Activated CD4-positive, alpha-beta T cell treated with anti-CD3 and anti-CD28 coated beads for 36 hours (primary cell): Measurements from ENCODE around the gene VPS45. TPM values are rescaled to one million over a fixed set of nuclear protein-coding genes. Genes with fewer than 3 reads are reported as not detected.

Source experiments
- ATAC-seq: fragments of 200-7000 bp; cut with Tn5 transposase; one replicate; pipeline ENCODE4 v1.10.0; 2021; ENCODE audit warnings: mild to moderate bottlenecking, moderate library complexity
- CTCF ChIA-PET: fragments of 350-600 bp; sonication (Branson Sonifier 250); formaldehyde crosslinking; loops from one replicate; lab custom pipeline; 2021; ENCODE audit warnings: antibody characterized with exemption; lab: Charles Lee
- POLR2A ChIA-PET: fragments of 350-600 bp; sonication (Branson Sonifier 250); formaldehyde crosslinking; loops from one replicate; lab custom pipeline; 2021; ENCODE audit warnings: antibody characterized with exemption, inconsistent platforms; lab: Charles Lee
- DNase-seq: peaks from one replicate; pipeline ENCODE4 v3.0.0-alpha.2; 2020
- H3K27ac Mint-ChIP-seq: one replicate; pipeline ENCODE4 v1.8.0; 2021; ENCODE audit warnings: mixed read lengths
- H3K27me3 Mint-ChIP-seq: one replicate; pipeline ENCODE4 v1.8.0; 2021; ENCODE audit warnings: mixed read lengths
- H3K36me3 Mint-ChIP-seq: one replicate; pipeline ENCODE4 v1.8.0; 2021; ENCODE audit warnings: low read depth, mixed read lengths
- H3K4me1 Mint-ChIP-seq: one replicate; pipeline ENCODE4 v1.8.0; 2021; ENCODE audit warnings: mixed read lengths
- H3K4me3 Mint-ChIP-seq: one replicate; pipeline ENCODE4 v1.8.0; 2021; ENCODE audit warnings: mild to moderate bottlenecking, moderate library complexity, mixed read lengths
- H3K9me3 Mint-ChIP-seq: one replicate; pipeline ENCODE4 v1.8.0; 2021; ENCODE audit warnings: low read depth, mixed read lengths
- intact Hi-C, 2 experiments: fragments of 100-400 bp; cut with DNase I in 1 of 2; cut with micrococcal nuclease in 1 of 2; formaldehyde crosslinking; loops; one replicate each; pipeline versions ENCODE4 v1.14.2 to v1.15.1; 2022 to 2024; cut with DNase I, micrococcal nuclease
- total RNA-seq, 2 experiments: library from RNA; stranded (reverse); gene quantifications; one replicate each; pipeline ENCODE4 v1.2.3, GENCODE V29; 2021

The VPS45 gene
- total RNA-seq, 2 experiments from 2014 or later: 18.5 to 20.6 TPM

DNA sequence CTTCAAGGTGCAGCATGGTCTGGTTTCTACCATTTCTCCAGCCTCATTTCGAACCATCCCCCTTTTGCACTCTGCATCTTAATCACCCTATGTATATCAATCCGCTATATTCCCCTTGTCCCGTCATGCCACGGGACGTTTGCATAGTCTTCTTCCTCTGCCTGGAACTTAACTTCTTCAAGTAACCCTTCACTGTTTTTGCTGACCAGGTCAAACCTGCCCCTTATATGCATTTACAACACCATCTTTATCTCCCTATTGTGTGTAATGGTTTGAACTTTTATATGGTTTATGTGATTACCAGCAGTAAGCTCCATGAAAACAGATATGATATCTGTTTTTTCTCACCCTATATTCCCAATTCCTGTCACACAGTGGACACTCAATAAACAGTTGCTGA, 2.3 kb downstream of the VPS45 start:
- H3K36me3 Mint-ChIP-seq: peaks cover 13% of the 10 kb centered on the region

DNA sequence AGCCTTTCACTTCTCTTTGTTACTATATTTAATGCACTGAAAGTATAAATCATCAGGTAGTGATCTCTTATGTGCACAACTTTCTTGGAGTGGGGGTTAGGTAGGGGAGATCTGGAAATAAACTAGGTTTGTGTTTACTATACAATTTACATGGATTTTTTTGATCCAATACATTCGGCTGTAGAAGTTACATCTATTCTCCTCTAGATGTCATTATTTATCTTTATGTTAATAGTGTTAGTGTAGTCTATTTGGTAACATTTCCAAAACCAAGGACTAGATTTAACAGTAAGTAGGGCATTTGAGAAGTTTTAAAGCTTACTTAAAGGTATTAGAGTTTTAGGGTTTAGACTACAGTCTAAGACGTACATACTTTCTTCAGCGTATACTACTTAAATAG, 5.4 kb downstream of the VPS45 start:
- POLR2A ChIA-PET: interaction anchor here (1.0 kb wide), 1 partner anchor 114 kb away, joined by 3 read pairs; no protein-coding TSS in a partner anchor
- H3K4me1 Mint-ChIP-seq: peaks cover 27% of the 10 kb centered on the region
- H3K36me3 Mint-ChIP-seq: peaks cover 25% of the 10 kb centered on the region
- no peak overlapping the region for H3K27ac Mint-ChIP-seq
- CTCF ChIA-PET: interaction anchor here (0.6 to 5.3 kb wide), 20 partner anchors 9 to 230 kb away, joined by 3 to 65 read pairs (median 4); no protein-coding TSS in a partner anchor
- no peaks in the 10 kb centered on the region for H3K27me3 Mint-ChIP-seq
- H3K9me3 Mint-ChIP-seq: no peaks in the 10 kb centered on the region
- H3K4me3 Mint-ChIP-seq: no peak overlapping the region
- no peak for DNase-seq
- ATAC-seq: peak; percentile 44
- intact Hi-C loops: loop anchor here (1.0 kb wide), 3 partner anchors 93 to 114 kb away; no protein-coding TSS in a partner anchor

More for the DNA sequence above, 2.3 kb downstream of the VPS45 start:
- CTCF ChIA-PET: interaction anchor here (0.6 to 0.9 kb wide), 2 partner anchors 92 to 111 kb away, joined by 3 read pairs; no protein-coding TSS in a partner anchor
- DNase-seq (no peak), ATAC-seq (no peak)
- Mint-ChIP-seq H3K4me1 (peaks cover 33% of the 10 kb centered on the region), H3K27ac (peak overlapping the region; percentile 8), H3K9me3 (no peaks in the 10 kb centered on the region), H3K4me3 (no peak overlapping the region), H3K27me3 (no peaks in the 10 kb centered on the region)
- intact Hi-C loops: loop anchor here in 1 of 2 experiments (5.0 kb wide), 1 partner anchor 117 kb away; no protein-coding TSS in a partner anchor
- POLR2A ChIA-PET: no interaction called here

GRCh38 chr1:150073516-150073915, 5.9 kb downstream of the VPS45 start:
- H3K9me3 Mint-ChIP-seq: no peaks in the 10 kb centered on the region
- POLR2A ChIA-PET: interaction anchor here (1.0 kb wide), 1 partner anchor 114 kb away, joined by 3 read pairs; no protein-coding TSS in a partner anchor
- intact Hi-C loops: loop anchor here (1.0 kb wide), 3 partner anchors 93 to 114 kb away; no protein-coding TSS in a partner anchor
- peaks cover 21% of the 10 kb centered on the region for H3K4me1 Mint-ChIP-seq
- ATAC-seq (no peak), DNase-seq (no peak)
- peaks cover 26% of the 10 kb centered on the region for H3K36me3 Mint-ChIP-seq
- CTCF ChIA-PET: interaction anchor here (0.6 to 5.3 kb wide), 19 partner anchors 9 to 230 kb away, joined by 3 to 65 read pairs (median 4); no protein-coding TSS in a partner anchor
- H3K27ac Mint-ChIP-seq: no peak overlapping the region
- no peak overlapping the region for H3K4me3 Mint-ChIP-seq
- no peaks in the 10 kb centered on the region for H3K27me3 Mint-ChIP-seq

GRCh38 chr1:150076066-150076465, 8.5 kb downstream of the VPS45 start:
- Mint-ChIP-seq H3K4me1 (peaks cover 7% of the 10 kb centered on the region), H3K9me3 (no peaks in the 10 kb centered on the region), H3K4me3 (no peak overlapping the region), H3K27me3 (no peaks in the 10 kb centered on the region), H3K36me3 (peaks cover 26% of the 10 kb centered on the region), H3K27ac (no peak overlapping the region)
- intact Hi-C loops: no loop called here
- CTCF ChIA-PET: interaction anchor here (1.0 to 5.3 kb wide), 2 partner anchors 87 to 117 kb away, joined by 3 to 65 read pairs; no protein-coding TSS in a partner anchor
- ATAC-seq (no peak), DNase-seq (no peak)
- POLR2A ChIA-PET: no interaction called here

- Mint-ChIP-seq H3K27me3 (no peaks in the 10 kb centered on the region), H3K9me3 (no peaks in the 10 kb centered on the region)
- CTCF ChIA-PET: interaction anchor here (1.2 kb wide), 1 partner anchor 20 kb away, joined by 3 read pairs; no protein-coding TSS in a partner anchor
Observed at GRCh38 chr1:150076985-150077384, 9.4 kb downstream of the VPS45 start.

DNA sequence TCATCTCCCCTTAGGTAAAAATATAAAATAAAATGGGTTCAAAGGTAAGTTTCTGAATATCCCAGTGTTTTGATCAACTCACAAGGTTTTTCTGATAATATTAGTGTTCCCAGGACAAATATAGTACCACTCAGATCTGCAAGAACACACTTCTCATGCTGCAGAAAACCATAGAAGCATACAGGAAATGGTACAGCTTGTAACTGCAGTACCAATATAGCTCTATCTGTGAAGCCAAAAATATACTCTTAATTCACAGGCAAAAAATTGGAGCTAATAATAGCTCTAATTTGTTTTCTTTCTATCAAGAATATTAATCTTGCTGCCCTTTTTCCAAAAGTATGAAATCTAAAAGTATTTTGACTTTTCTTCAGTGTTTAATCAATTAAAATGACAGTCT, 13.2 kb downstream of the VPS45 start:
- Mint-ChIP-seq H3K27me3 (no peaks in the 10 kb centered on the region), H3K27ac (no peak overlapping the region), H3K36me3 (peaks cover 26% of the 10 kb centered on the region), H3K4me3 (no peak overlapping the region), H3K4me1 (peaks cover 4% of the 10 kb centered on the region), H3K9me3 (no peaks in the 10 kb centered on the region)
- CTCF ChIA-PET: interaction anchor here (1.8 kb wide), 1 partner anchor 14 kb away, joined by 4 read pairs; no protein-coding TSS in a partner anchor
- ATAC-seq: no peak
- intact Hi-C loops: no loop called here
- POLR2A ChIA-PET: no interaction called here
- no peak for DNase-seq

More at GRCh38 chr1:150076985-150077384, 9.4 kb downstream of the VPS45 start:
- ATAC-seq (no peak), DNase-seq (no peak)
- POLR2A ChIA-PET: no interaction called here
- no peak overlapping the region for H3K27ac Mint-ChIP-seq
- H3K4me3 Mint-ChIP-seq: no peak overlapping the region
- intact Hi-C loops: no loop called here
- peaks cover 7% of the 10 kb centered on the region for H3K4me1 Mint-ChIP-seq
- H3K36me3 Mint-ChIP-seq: peaks cover 29% of the 10 kb centered on the region

DNA sequence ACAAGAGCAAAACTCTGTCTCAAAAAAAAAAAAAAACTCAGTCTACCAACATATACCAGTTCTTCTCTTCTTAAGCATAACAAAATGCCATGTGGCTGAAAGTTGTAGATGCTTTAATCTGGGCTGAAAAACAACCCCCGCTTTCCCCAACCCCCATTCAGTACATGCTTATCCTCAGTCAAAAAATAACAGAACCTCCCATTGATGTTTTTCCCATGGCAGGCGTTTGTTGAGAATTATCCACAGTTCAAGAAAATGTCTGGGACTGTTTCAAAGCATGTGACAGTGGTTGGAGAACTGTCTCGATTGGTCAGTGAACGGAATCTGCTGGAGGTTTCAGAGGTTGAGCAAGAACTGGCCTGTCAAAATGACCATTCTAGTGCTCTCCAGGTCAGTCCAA, 14.9 kb downstream of the VPS45 start:
- CTCF ChIA-PET: no interaction called here
- H3K27me3 Mint-ChIP-seq: no peaks in the 10 kb centered on the region
- DNase-seq (no peak), ATAC-seq (no peak)
- H3K4me1 Mint-ChIP-seq: no peaks in the 10 kb centered on the region
- POLR2A ChIA-PET: no interaction called here
- no peak overlapping the region for H3K4me3 Mint-ChIP-seq
- peaks cover 24% of the 10 kb centered on the region for H3K36me3 Mint-ChIP-seq
- no peak overlapping the region for H3K27ac Mint-ChIP-seq
- intact Hi-C loops: no loop called here
- no peaks in the 10 kb centered on the region for H3K9me3 Mint-ChIP-seq

DNA sequence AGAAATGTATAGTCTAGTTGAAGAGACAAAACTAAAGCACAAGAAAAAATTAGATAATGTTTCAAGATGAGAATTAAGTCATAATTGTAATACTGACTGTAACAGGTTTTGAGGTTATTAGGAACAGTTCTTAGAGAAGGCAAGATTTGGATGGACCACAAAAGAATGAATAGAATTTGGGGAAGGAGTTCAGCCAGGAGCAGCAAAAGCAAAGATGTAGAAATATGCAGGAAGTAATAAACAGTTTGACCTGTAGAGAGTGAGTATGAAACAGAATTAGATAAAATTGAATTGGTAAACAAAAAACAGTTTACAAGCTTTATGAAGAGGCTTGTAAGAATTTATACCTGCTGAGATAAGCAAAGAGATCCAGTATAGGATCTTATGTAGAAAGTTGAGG, 16.3 kb downstream of the VPS45 start:
- peaks cover under 1% of the 10 kb centered on the region for H3K4me1 Mint-ChIP-seq
- no peaks in the 10 kb centered on the region for H3K27me3 Mint-ChIP-seq
- CTCF ChIA-PET: interaction anchor here (1.0 to 1.1 kb wide), 2 partner anchors 11 to 12 kb away, joined by 3 to 4 read pairs; no protein-coding TSS in a partner anchor
- intact Hi-C loops: no loop called here
- H3K36me3 Mint-ChIP-seq: peaks cover 20% of the 10 kb centered on the region
- no peak overlapping the region for H3K4me3 Mint-ChIP-seq
- DNase-seq (no peak), ATAC-seq (no peak)
- H3K9me3 Mint-ChIP-seq: no peaks in the 10 kb centered on the region
- no peak overlapping the region for H3K27ac Mint-ChIP-seq
- POLR2A ChIA-PET: no interaction called here

DNA sequence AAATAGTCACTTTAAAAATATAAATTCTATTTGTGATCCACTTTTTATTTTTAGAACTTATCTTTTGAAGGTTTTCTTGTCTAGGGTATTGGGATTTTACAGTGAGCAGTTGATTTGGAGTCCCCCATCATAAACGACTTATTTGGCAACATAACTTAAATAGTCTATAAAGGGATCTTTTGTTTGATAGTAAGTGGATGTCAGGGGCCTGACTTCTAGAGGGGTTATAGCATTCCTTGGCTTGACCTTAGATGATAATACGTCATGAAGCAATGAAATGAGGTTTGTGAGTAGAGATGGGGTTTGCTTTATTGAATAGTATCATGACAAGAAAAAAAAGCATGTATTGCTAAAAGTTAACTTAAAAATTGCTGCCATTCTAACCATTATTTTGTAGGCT, 17.8 kb downstream of the VPS45 start:
- H3K27me3 Mint-ChIP-seq: no peaks in the 10 kb centered on the region
- POLR2A ChIA-PET: no interaction called here
- no peak for ATAC-seq
- H3K27ac Mint-ChIP-seq: no peak overlapping the region
- H3K36me3 Mint-ChIP-seq: peaks cover 21% of the 10 kb centered on the region
- intact Hi-C loops: no loop called here
- H3K4me1 Mint-ChIP-seq: peaks cover 6% of the 10 kb centered on the region
- H3K9me3 Mint-ChIP-seq: no peaks in the 10 kb centered on the region
- CTCF ChIA-PET: no interaction called here
- no peak overlapping the region for H3K4me3 Mint-ChIP-seq
- DNase-seq: no peak

DNA sequence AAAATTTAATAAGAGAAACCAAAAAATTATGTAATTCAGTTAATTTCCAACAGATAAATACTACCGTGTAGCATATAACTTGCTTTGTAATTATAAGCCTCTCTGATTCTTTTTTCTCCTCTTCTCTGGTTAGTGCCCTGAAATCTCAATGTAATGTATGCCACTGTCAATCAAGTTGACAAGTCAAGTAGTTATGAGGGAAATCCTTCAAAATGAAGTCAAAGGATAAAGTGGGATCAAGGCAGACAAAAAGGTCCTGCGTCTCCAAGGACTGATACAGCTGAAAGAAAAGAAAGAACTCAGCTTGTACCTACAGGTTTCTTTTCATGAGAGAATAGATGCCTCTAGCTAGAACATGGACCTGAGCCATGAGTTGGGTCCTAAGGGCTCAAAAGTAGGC, 19.8 kb downstream of the VPS45 start:
- Mint-ChIP-seq H3K4me3 (no peak overlapping the region), H3K36me3 (peaks cover 27% of the 10 kb centered on the region), H3K27me3 (no peaks in the 10 kb centered on the region), H3K4me1 (peaks cover 9% of the 10 kb centered on the region), H3K27ac (no peak overlapping the region), H3K9me3 (no peaks in the 10 kb centered on the region)
- intact Hi-C loops: no loop called here
- DNase-seq (no peak), ATAC-seq (no peak)
- CTCF ChIA-PET: no interaction called here
- POLR2A ChIA-PET: no interaction called here

DNA sequence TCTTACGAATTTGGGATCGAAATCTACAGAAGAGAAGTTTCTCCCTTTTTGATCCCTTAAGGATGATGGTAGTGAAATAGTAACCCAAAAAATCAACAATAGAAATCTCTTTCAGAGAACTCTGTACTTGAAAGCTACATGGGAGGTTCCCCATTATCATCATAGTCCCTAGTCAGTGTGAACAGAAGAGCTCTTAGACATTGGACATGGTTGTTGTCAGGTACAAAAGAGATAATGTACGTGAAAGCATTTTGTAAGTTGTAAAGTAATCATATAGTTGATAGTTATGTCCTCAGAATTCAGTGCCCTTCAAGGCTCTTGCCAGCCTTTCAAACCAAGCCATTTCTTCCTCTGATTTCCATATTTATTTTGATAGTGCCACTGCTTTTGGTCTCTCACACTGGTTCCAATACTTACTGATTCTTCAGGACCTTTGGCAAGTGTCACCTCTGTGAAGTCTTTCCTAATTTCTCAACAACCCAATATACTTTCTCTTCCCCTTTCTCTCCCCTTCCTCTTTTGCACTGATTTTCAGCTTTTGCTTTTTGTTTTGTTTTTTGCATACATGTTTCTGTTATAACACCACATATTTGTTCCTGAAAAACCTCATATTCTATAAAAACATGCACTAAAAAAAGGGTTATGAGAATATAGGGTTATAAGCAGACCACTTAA, 22.4 kb downstream of the VPS45 start:
- H3K9me3 Mint-ChIP-seq: no peaks in the 10 kb centered on the region
- ChIA-PET POLR2A (no interaction called here), CTCF (interaction anchor here (0.8 kb wide), 1 partner anchor 822 kb away, joined by 4 read pairs; no protein-coding TSS in a partner anchor)
- H3K36me3 Mint-ChIP-seq: peaks cover 26% of the 10 kb centered on the region
- no peak overlapping the region for H3K4me3 Mint-ChIP-seq
- no peak for DNase-seq
- peaks cover 12% of the 10 kb centered on the region for H3K4me1 Mint-ChIP-seq
- H3K27me3 Mint-ChIP-seq: no peaks in the 10 kb centered on the region
- no peak overlapping the region for H3K27ac Mint-ChIP-seq
- ATAC-seq: no peak
- intact Hi-C loops: no loop called here
